Measurements from ENCODE around the gene SNRPF.

- TF ChIP-seq CTCF (IDR thresholded peaks at IDR 0.05) (no peak), POLR2A (IDR thresholded peaks at IDR 0.05) (no peak)
These were observed 49.8 kb downstream of the SNRPF start for GRCh38 chr12:95908573-95908972.

Measured in prostate gland (tissue), 2 donors.